Suppressor macrophage (primary cell): ENCODE results near the gene RIOX2.
"Not testable (repeated sequence)": the region's sequence is repeated elsewhere in the genome, so short reads cannot be mapped to it uniquely, and the experiment has no call there.

ENCODE experiments used
- DNase-seq, 4 experiments: peaks; one replicate each; pipeline ENCODE4 v3.0.0-alpha.2; 2020 to 2022

Gene RIOX2

GRCh38 chr3:97910236-97910831 lies 61.9 kb downstream of the RIOX2 start:
- DNase-seq = not testable (repeated sequence)

GRCh38 chr3:97909830-97910229 lies 62.4 kb downstream of the RIOX2 start:
- not testable (repeated sequence) for DNase-seq

- DNase-seq = peak; percentile 13 to 54 (median 36)
These were observed 70.7 kb downstream of the RIOX2 start for GRCh38 chr3:97901313-97902248.

GRCh38 chr3:97899331-97899730 lies 72.9 kb downstream of the RIOX2 start:
- no peak for DNase-seq

GRCh38 chr3:97896547-97896946 lies 75.7 kb downstream of the RIOX2 start:
- DNase-seq = no peak

GRCh38 chr3:97896129-97896528 lies 76.1 kb downstream of the RIOX2 start:
- DNase-seq = no peak

- DNase-seq = no peak
These were observed 77.0 kb downstream of the RIOX2 start for GRCh38 chr3:97895216-97895615.

- no peak for DNase-seq
These were observed 79.4 kb downstream of the RIOX2 start for GRCh38 chr3:97892852-97893251.
